COLO668 (cell line): Measurements from ENCODE around the gene VILL.
"Not testable (repeated sequence)": the region's sequence is repeated elsewhere in the genome, so short reads cannot be mapped to it uniquely, and the experiment has no call there.

Experiments used
- DNase-seq: peaks from one replicate; lab custom pipeline; 2025; ENCODE audit not compliant: unreplicated experiment; lab: John Stamatoyannopoulos, UW

VILL gene

GRCh38 chr3:38032328-38032865, 41.8 kb downstream of the VILL start:
- no peak for DNase-seq

GRCh38 chr3:38033586-38033985, 43.0 kb downstream of the VILL start:
- DNase-seq = not testable (repeated sequence)

GRCh38 chr3:38034335-38034734, 43.7 kb downstream of the VILL start:
- DNase-seq = not testable (repeated sequence)

- no peak for DNase-seq
Measured at GRCh38 chr3:38036286-38036685, 45.7 kb downstream of the VILL start.

GRCh38 chr3:38036906-38037305, 46.3 kb downstream of the VILL start:
- no peak for DNase-seq

- no peak for DNase-seq
Measured at GRCh38 chr3:38038447-38038911, 47.9 kb downstream of the VILL start.

GRCh38 chr3:38039101-38039898, 48.7 kb downstream of the VILL start, which contains the start of gene DLEC1:
DLEC1 (plus strand) TSS chr3:38039208; CDS start chr3:38039226, 18 bp downstream.
- peak; percentile 42 for DNase-seq

GRCh38 chr3:38039899-38040261, 49.3 kb downstream of the VILL start:
- DNase-seq = peak; percentile 7

GRCh38 chr3:38040401-38040800, 49.8 kb downstream of the VILL start:
- DNase-seq = no peak

GRCh38 chr3:38043486-38043885, 52.9 kb downstream of the VILL start:
- no peak for DNase-seq

- no peak for DNase-seq
Measured at GRCh38 chr3:38046027-38046426, 55.4 kb downstream of the VILL start.

GRCh38 chr3:38046821-38047220, 56.2 kb downstream of the VILL start:
- DNase-seq = no peak

- DNase-seq = no peak
Measured at GRCh38 chr3:38047896-38048295, 57.3 kb downstream of the VILL start.

GRCh38 chr3:38049358-38050126, 59.0 kb downstream of the VILL start:
- no peak for DNase-seq

- no peak for DNase-seq
Measured at GRCh38 chr3:38051131-38051530, 60.5 kb downstream of the VILL start.

GRCh38 chr3:38053286-38053685, 62.7 kb downstream of the VILL start:
- not testable (repeated sequence) for DNase-seq

- not testable (repeated sequence) for DNase-seq
Measured at GRCh38 chr3:38053813-38054498, 63.4 kb downstream of the VILL start.

- no peak for DNase-seq
Measured at GRCh38 chr3:38054499-38055001, 64.0 kb downstream of the VILL start.
